Nephron progenitor cell (in vitro differentiated cells): ENCODE results near the gene PAPSS2.
A peak's percentile ranks its signal among the peaks of the same experiment; 100 is the strongest.

ENCODE experiments used
- DNase-seq: peaks from one replicate; pipeline ENCODE4 v3.0.0; 2021
- H3K27ac Mint-ChIP-seq: 2 replicates; pipeline ENCODE4 v1.8.0; 2021; ENCODE audit warnings: mild to moderate bottlenecking, moderate library complexity, mixed read lengths
- H3K27me3 Mint-ChIP-seq: 2 replicates; pipeline ENCODE4 v1.8.0; 2021; ENCODE audit warnings: mild to moderate bottlenecking, low read depth, mixed read lengths; ENCODE audit not compliant: poor library complexity
- H3K36me3 Mint-ChIP-seq: 2 replicates; pipeline ENCODE4 v1.8.0; 2021; ENCODE audit warnings: low read depth, mixed read lengths
- H3K4me1 Mint-ChIP-seq: 2 replicates; pipeline ENCODE4 v1.8.0; 2021; ENCODE audit warnings: mixed read lengths
- H3K4me3 Mint-ChIP-seq: 2 replicates; pipeline ENCODE4 v1.8.0; 2021; ENCODE audit warnings: mild to moderate bottlenecking, moderate library complexity, mixed read lengths
- H3K9me3 Mint-ChIP-seq: 2 replicates; pipeline ENCODE4 v1.8.0; 2021; ENCODE audit warnings: mild to moderate bottlenecking, moderate library complexity, mixed read lengths
- CTCF ChIP-seq: fragments of 200-600 bp; sonication (generic); IDR thresholded peaks from 2 replicates; pipeline ENCODE4 v1.5.0; 2021; ENCODE audit warnings: antibody characterized with exemption

PAPSS2 gene

DNA sequence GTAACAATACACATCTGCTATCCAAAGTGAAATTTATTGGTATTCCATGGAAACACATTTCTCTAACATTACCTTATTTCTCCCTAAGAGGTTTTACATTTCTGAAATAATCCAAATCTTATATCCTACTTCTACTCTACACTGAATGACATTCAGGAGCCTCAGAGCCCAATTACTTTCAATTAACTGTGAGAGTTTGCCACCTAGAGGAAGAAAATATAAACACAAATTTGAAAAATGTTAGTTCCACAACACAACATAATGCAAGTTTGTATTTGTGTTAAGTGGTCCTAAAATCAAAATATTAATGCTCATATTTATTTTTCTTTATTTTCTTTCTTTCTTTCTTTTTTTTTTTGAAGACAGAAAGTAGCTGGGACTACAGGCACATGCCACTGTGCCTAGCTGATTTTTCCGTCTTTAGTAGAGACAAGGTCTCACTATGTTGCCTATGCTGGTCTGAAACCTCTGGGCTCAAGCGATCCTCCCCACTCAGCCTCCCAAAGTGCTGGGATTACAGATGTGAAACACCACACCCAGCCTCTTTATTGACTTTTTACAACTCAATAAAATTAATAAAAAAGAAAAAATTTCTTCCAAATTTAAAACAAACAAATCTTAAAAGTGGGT is 112.3 kb downstream of the PAPSS2 start:
- Mint-ChIP-seq H3K36me3 (peaks cover 46% of the 10 kb centered on the region), H3K27me3 (peaks cover 3% of the 10 kb centered on the region), H3K4me1 (no peaks in the 10 kb centered on the region), H3K9me3 (no peaks in the 10 kb centered on the region), H3K4me3 (no peak overlapping the region), H3K27ac (no peak overlapping the region)
- peak; percentile 52 for TF ChIP-seq CTCF
- no peak for DNase-seq

GRCh38 chr10:87775766-87776165 is 116.1 kb downstream of the PAPSS2 start:
- Mint-ChIP-seq H3K4me3 (no peak overlapping the region), H3K27ac (no peak overlapping the region), H3K9me3 (no peaks in the 10 kb centered on the region), H3K4me1 (no peaks in the 10 kb centered on the region), H3K27me3 (no peaks in the 10 kb centered on the region), H3K36me3 (peaks cover 33% of the 10 kb centered on the region)
- TF ChIP-seq CTCF: no peak
- DNase-seq: no peak

- H3K36me3 Mint-ChIP-seq: peaks cover 39% of the 10 kb centered on the region
- H3K27me3 Mint-ChIP-seq: no peaks in the 10 kb centered on the region
- DNase-seq: no peak
- H3K4me3 Mint-ChIP-seq: no peak overlapping the region
- no peak overlapping the region for H3K27ac Mint-ChIP-seq
- H3K9me3 Mint-ChIP-seq: no peaks in the 10 kb centered on the region
- no peaks in the 10 kb centered on the region for H3K4me1 Mint-ChIP-seq
- no peak for TF ChIP-seq CTCF
These were observed 116.7 kb downstream of the PAPSS2 start for GRCh38 chr10:87776328-87776727.

DNA sequence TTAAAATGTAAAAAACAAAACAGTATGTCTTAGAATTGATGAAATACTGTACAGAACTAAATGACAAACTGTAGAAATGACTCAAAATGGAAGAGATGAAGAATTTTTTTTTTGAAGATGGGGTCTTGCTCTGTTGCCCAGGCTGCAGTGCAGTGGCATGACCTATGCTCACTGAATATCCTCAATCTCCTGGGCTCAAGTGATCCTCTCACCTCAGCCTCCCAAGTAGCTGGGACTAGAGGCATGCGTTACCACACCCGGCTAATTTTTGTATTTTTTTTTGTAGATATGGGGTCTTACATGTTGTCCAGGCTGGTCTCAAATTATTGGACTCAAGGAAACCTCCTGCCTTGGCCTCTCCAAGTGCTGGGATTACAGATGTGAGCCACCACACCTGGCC is 121.9 kb downstream of the PAPSS2 start:
- no peak for TF ChIP-seq CTCF
- H3K27ac Mint-ChIP-seq: no peak overlapping the region
- no peaks in the 10 kb centered on the region for H3K4me1 Mint-ChIP-seq
- no peak for DNase-seq
- no peaks in the 10 kb centered on the region for H3K27me3 Mint-ChIP-seq
- no peak overlapping the region for H3K4me3 Mint-ChIP-seq
- H3K9me3 Mint-ChIP-seq: no peaks in the 10 kb centered on the region
- H3K36me3 Mint-ChIP-seq: peaks cover 54% of the 10 kb centered on the region

GRCh38 chr10:87782721-87783120 is 123.0 kb downstream of the PAPSS2 start:
- no peak for DNase-seq
- no peak overlapping the region for H3K4me3 Mint-ChIP-seq
- H3K36me3 Mint-ChIP-seq: peaks cover 47% of the 10 kb centered on the region
- no peak for TF ChIP-seq CTCF
- H3K27ac Mint-ChIP-seq: no peak overlapping the region
- H3K27me3 Mint-ChIP-seq: no peaks in the 10 kb centered on the region
- no peaks in the 10 kb centered on the region for H3K9me3 Mint-ChIP-seq
- H3K4me1 Mint-ChIP-seq: no peaks in the 10 kb centered on the region

DNA sequence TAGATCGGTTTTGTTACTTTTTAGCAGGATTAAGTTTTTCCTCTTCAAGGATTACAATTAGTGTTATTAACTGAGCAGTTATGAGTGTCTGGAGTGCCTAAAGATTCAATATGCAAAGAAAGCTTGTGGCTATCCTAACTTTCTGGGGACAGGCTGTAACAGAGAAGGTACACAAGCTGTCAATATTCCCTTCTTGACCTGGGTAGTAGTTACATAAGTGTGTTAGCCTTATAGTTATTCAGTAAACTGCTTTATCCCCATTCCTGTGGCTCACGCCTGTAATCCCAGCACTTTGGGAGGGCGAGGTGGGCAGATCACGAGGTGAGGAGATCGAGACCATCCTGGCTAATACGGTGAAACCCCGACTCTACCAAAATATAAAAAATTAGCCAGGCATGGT is 126.7 kb downstream of the PAPSS2 start:
- TF ChIP-seq CTCF: no peak
- Mint-ChIP-seq H3K4me3 (no peak overlapping the region), H3K9me3 (no peaks in the 10 kb centered on the region), H3K36me3 (peaks cover 46% of the 10 kb centered on the region), H3K27me3 (no peaks in the 10 kb centered on the region), H3K4me1 (no peaks in the 10 kb centered on the region), H3K27ac (no peak overlapping the region)
- no peak for DNase-seq
